Measurements from ENCODE around the gene SOD3. TPM values are rescaled to one million over a fixed set of nuclear protein-coding genes. Genes with fewer than 3 reads are reported as not detected.

The SOD3 gene
- total RNA-seq, 4 donors from 2014 or later = 5.0 to 120 (median 25.2) TPM

GRCh38 chr4:24792552-24792951, 2.8 kb upstream of the SOD3 start:
- DNase-seq = no peak
- intact Hi-C loops (cut with DNase I) = no loop called here
- no peak overlapping the region for H3K27ac ChIP-seq
- peaks cover 0 to 38% (median 0%) of the 10 kb centered on the region in 3 donors for H3K4me1 ChIP-seq
- H3K27me3 ChIP-seq = no peaks in the 10 kb centered on the region
- WGBS, 2 donors = 71 to 80% methylated on average over 4 of the region's 4 CpGs
- no peaks in the 10 kb centered on the region for H3K36me3 ChIP-seq
- H3K4me3 ChIP-seq = no peak overlapping the region
- no peaks in the 10 kb centered on the region for H3K9me3 ChIP-seq
- TF ChIP-seq POLR2A (IDR thresholded peaks at IDR 0.05) (no peak), CTCF (IDR thresholded peaks at IDR 0.05) (no peak)

- intact Hi-C loops (cut with DNase I) = no loop called here
- Histone ChIP-seq H3K36me3 (no peaks in the 10 kb centered on the region), H3K27me3 (peaks cover 0 to 2% (median 0%) of the 10 kb centered on the region in 4 donors), H3K4me3 (no peak overlapping the region), H3K9me3 (no peaks in the 10 kb centered on the region), H3K27ac (peak overlapping the region in 3 of 4 donors; percentile 79 to 89 (median 87)), H3K4me1 (peaks cover 0 to 43% (median 0%) of the 10 kb centered on the region in 3 donors)
- TF ChIP-seq POLR2A (IDR thresholded peaks at IDR 0.05) (no peak), CTCF (IDR thresholded peaks at IDR 0.05) (peak in 5 of 6 experiments; percentile 15 to 56 (median 23))
- DNase-seq = no peak
- 76 to 81% methylated on average over 8 of the region's 8 CpGs for WGBS, 2 donors
These were observed 2.0 kb upstream of the SOD3 start for GRCh38 chr4:24793219-24794005.

- Histone ChIP-seq H3K27me3 (peaks cover 0 to 8% (median 0%) of the 10 kb centered on the region in 4 donors), H3K27ac (peak overlapping the region in 3 of 4 donors; percentile 79 to 89 (median 87)), H3K4me1 (peaks cover 0 to 43% (median 0%) of the 10 kb centered on the region in 3 donors), H3K4me3 (peak overlapping the region in 1 of 4 donors; percentile 58), H3K36me3 (no peaks in the 10 kb centered on the region), H3K9me3 (no peaks in the 10 kb centered on the region)
- WGBS, 2 donors = 71 to 72% methylated on average over 4 of the region's 4 CpGs
- intact Hi-C loops (cut with DNase I) = no loop called here
- no peak for TF ChIP-seq CTCF (IDR thresholded peaks at IDR 0.05)
- no peak for TF ChIP-seq POLR2A (IDR thresholded peaks at IDR 0.05)
- no peak for DNase-seq
These were observed 1.3 kb upstream of the SOD3 start for GRCh38 chr4:24794051-24794450.

GRCh38 chr4:24794480-24794879, 893 bp upstream of the SOD3 start:
- 45 to 73% methylated on average over 5 to 9 of the region's 10 CpGs for WGBS, 2 donors
- Histone ChIP-seq H3K9me3 (no peaks in the 10 kb centered on the region), H3K4me1 (peaks cover 0 to 45% (median 0%) of the 10 kb centered on the region in 3 donors), H3K36me3 (no peaks in the 10 kb centered on the region), H3K27ac (peak overlapping the region; percentile 1 to 89 (median 83)), H3K4me3 (peak overlapping the region in 2 of 4 donors; percentile 38 to 58), H3K27me3 (peaks cover 0 to 13% (median 0%) of the 10 kb centered on the region in 4 donors)
- TF ChIP-seq CTCF (IDR thresholded peaks at IDR 0.05) (no peak), POLR2A (IDR thresholded peaks at IDR 0.05) (no peak)
- no peak for DNase-seq
- intact Hi-C loops (cut with DNase I) = no loop called here

- intact Hi-C loops (cut with DNase I) = no loop called here
- WGBS, 2 donors = 52 to 54% methylated on average over 8 to 9 of the region's 9 CpGs
- Histone ChIP-seq H3K4me3 (peak overlapping the region; percentile 5 to 58 (median 34)), H3K9me3 (no peaks in the 10 kb centered on the region), H3K4me1 (peaks cover 3 to 57% (median 6%) of the 10 kb centered on the region in 3 donors), H3K36me3 (no peaks in the 10 kb centered on the region), H3K27ac (peak overlapping the region; percentile 66 to 89 (median 83)), H3K27me3 (peaks cover 0 to 26% (median 0%) of the 10 kb centered on the region in 4 donors)
- TF ChIP-seq POLR2A (IDR thresholded peaks at IDR 0.05) (peak in 1 of 4 donors; percentile 0), CTCF (IDR thresholded peaks at IDR 0.05) (no peak)
- no peak for DNase-seq
These were observed 451 bp downstream of the SOD3 start for GRCh38 chr4:24795666-24796381.

Data from esophagus squamous epithelium (tissue), 5 donors.